ENCODE data around the gene ARAP2.

Gene ARAP2

DNA sequence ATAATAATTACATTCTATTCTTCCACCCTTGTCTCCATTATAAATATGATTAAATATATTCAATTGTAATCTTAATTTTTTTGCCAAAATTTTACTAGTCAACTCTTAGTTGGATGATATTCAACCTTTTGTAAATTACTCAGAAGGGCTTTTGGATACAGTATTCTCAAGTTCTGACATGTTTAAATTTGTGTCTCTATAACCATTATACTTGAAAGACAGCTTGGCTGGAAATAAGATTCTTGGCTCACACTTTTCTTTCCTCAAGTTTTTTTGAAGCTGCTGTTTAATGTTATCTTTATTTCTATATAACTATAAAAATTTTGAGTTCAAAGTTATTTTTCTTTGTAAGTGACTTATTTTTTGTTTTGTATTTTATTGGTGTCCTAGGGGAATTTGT lies 214.4 kb downstream of the ARAP2 start:
- Histone ChIP-seq H3K9me3 (ENCODE audit: insufficient read depth, low read length) (no peaks in the 10 kb centered on the region), H3K9ac (ENCODE audit: low read length) (no peak overlapping the region), H3K27me3 (ENCODE audit: low read length) (no peaks in the 10 kb centered on the region), H3K79me2 (ENCODE audit: insufficient read depth, low read length) (no peaks in the 10 kb centered on the region), H3K4me3 (ENCODE audit: insufficient read depth, low read length, poor library complexity, severe bottlenecking) (no peak overlapping the region), H4K20me1 (ENCODE audit: low read depth, low read length) (no peaks in the 10 kb centered on the region), H3K27ac (ENCODE audit: low read depth, low read length) (no peak overlapping the region), H3K4me2 (ENCODE audit: low read depth, low read length, poor library complexity, severe bottlenecking) (no peak overlapping the region), H3F3A (ENCODE audit: insufficient read depth) (no peaks in the 10 kb centered on the region), H2AFZ (ENCODE audit: low read depth, low read length, severe bottlenecking) (no peak overlapping the region), H3K36me3 (ENCODE audit: low read length) (no peaks in the 10 kb centered on the region), H3K9me2 (replicated peaks; ENCODE audit: insufficient read depth, low read length) (no peaks in the 10 kb centered on the region; the same call in 1 of the 2 replicates)
- no peak for TF ChIP-seq EZH2phosphoT487 (conservative IDR thresholded peaks at IDR 0.05; ENCODE audit: low read length)
- TF ChIP-seq, protein P1, sequence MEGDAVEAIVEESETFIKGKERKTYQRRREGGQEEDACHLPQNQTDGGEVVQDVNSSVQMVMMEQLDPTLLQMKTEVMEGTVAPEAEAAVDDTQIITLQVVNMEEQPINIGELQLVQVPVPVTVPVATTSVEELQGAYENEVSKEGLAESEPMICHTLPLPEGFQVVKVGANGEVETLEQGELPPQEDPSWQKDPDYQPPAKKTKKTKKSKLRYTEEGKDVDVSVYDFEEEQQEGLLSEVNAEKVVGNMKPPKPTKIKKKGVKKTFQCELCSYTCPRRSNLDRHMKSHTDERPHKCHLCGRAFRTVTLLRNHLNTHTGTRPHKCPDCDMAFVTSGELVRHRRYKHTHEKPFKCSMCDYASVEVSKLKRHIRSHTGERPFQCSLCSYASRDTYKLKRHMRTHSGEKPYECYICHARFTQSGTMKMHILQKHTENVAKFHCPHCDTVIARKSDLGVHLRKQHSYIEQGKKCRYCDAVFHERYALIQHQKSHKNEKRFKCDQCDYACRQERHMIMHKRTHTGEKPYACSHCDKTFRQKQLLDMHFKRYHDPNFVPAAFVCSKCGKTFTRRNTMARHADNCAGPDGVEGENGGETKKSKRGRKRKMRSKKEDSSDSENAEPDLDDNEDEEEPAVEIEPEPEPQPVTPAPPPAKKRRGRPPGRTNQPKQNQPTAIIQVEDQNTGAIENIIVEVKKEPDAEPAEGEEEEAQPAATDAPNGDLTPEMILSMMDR (IDR thresholded peaks at IDR 0.05; ENCODE audit: insufficient read depth, low read length, poor library complexity, severe bottlenecking), result no peak

DNA sequence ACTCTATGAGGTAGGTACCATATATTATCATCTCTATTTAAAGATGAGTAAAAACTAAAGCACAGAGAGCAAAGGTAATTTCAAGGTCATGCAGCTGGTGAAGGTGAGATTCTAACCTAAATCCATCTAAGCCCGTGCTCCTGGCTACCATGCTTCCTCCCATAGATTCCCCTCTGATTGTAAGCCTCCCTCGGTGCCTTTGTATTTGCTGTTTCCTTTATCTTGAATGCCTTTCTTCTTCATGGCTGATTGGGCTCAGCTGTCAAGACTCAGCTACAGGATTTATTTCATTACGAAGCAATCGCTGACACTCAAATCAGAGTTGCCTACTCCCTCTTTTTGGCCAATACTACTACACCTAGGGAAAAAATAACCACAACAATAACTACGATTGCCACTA lies 217.1 kb downstream of the ARAP2 start:
- Histone ChIP-seq H3K27me3 (ENCODE audit: low read length) (no peaks in the 10 kb centered on the region), H3K9ac (ENCODE audit: low read length) (no peak overlapping the region), H4K20me1 (ENCODE audit: low read depth, low read length) (no peaks in the 10 kb centered on the region), H3K4me2 (ENCODE audit: low read depth, low read length, poor library complexity, severe bottlenecking) (no peak overlapping the region), H3F3A (ENCODE audit: insufficient read depth) (no peaks in the 10 kb centered on the region), H3K36me3 (ENCODE audit: low read length) (no peaks in the 10 kb centered on the region), H3K9me2 (replicated peaks; ENCODE audit: insufficient read depth, low read length) (no peaks in the 10 kb centered on the region; the same call in 1 of the 2 replicates), H3K9me3 (ENCODE audit: insufficient read depth, low read length) (no peaks in the 10 kb centered on the region), H3K27ac (ENCODE audit: low read depth, low read length) (no peak overlapping the region), H3K4me3 (ENCODE audit: insufficient read depth, low read length, poor library complexity, severe bottlenecking) (no peak overlapping the region), H2AFZ (ENCODE audit: low read depth, low read length, severe bottlenecking) (no peak overlapping the region), H3K79me2 (ENCODE audit: insufficient read depth, low read length) (no peaks in the 10 kb centered on the region)
- TF ChIP-seq EZH2phosphoT487 (conservative IDR thresholded peaks at IDR 0.05; ENCODE audit: low read length), result no peak
- TF ChIP-seq, protein P1 (IDR thresholded peaks at IDR 0.05; ENCODE audit: insufficient read depth, low read length, poor library complexity, severe bottlenecking), result no peak

DNA sequence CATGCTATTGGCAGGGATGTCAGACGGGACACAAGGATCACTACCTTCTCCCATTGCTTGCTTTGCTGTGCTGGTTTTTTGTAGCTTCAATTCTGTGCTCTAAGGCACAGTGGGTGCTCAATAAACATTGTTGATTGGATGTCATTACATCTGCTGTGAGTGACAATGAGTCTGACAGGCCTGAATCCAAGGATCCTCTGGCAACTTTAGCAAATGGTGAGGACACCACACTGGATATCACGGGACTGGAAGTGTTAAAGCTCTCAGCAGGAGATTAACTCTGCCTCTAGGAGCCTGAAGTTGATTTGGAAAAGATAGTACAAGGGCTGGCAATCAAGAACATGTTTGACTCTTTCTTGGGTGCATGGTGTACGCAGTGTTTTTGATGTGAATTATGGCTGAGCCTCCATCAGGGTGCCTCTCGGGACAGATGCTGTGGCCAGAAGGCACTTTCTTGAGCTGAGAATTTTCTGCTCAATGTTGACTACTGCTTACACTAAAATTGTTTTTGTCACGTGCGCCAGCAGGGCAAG lies 217.9 kb downstream of the ARAP2 start:
- H3F3A ChIP-seq (ENCODE audit: insufficient read depth), result no peaks in the 10 kb centered on the region

More for the DNA sequence above, 217.9 kb downstream of the ARAP2 start:
- Histone ChIP-seq H3K9ac (ENCODE audit: low read length) (no peak overlapping the region), H3K4me3 (ENCODE audit: insufficient read depth, low read length, poor library complexity, severe bottlenecking) (no peak overlapping the region), H3K9me3 (ENCODE audit: insufficient read depth, low read length) (no peaks in the 10 kb centered on the region), H4K20me1 (ENCODE audit: low read depth, low read length) (no peaks in the 10 kb centered on the region), H3K27ac (ENCODE audit: low read depth, low read length) (no peak overlapping the region), H3K79me2 (ENCODE audit: insufficient read depth, low read length) (no peaks in the 10 kb centered on the region), H2AFZ (ENCODE audit: low read depth, low read length, severe bottlenecking) (no peak overlapping the region), H3K4me2 (ENCODE audit: low read depth, low read length, poor library complexity, severe bottlenecking) (no peak overlapping the region), H3K36me3 (ENCODE audit: low read length) (no peaks in the 10 kb centered on the region), H3K9me2 (replicated peaks; ENCODE audit: insufficient read depth, low read length) (no peaks in the 10 kb centered on the region; the same call in 1 of the 2 replicates), H3K27me3 (ENCODE audit: low read length) (no peaks in the 10 kb centered on the region)
- TF ChIP-seq, protein P1 (IDR thresholded peaks at IDR 0.05; ENCODE audit: insufficient read depth, low read length, poor library complexity, severe bottlenecking), result no peak
- TF ChIP-seq EZH2phosphoT487 (conservative IDR thresholded peaks at IDR 0.05; ENCODE audit: low read length), result no peak

Data from SU-DHL-6 (cell line).